Measurements from ENCODE around the gene GPATCH1.

Gene GPATCH1

DNA sequence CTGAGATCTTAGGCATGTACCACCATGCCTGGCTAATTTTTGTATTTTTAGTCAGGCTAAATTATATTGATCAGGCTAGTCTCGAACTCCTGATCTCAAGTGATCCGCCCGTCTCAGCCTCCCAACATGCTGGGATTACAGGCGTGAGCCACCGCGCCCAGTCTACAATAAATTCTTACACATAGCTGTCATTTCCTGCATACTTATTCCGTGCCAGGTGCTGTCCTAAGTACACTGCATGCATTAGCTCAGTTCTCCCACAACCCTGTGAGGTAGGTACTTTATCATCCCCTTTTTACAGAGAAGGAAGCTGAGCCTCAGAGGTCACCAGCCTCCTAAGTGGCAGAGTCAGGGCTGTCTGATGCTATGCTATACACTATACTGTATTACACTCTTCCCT is 9.1 kb upstream of the GPATCH1 start:
- TF ChIP-seq POLR2A (IDR thresholded peaks at IDR 0.05; ENCODE audit: low read length) (no peak), GATA1 (IDR thresholded peaks at IDR 0.05; ENCODE audit: low read depth, low read length) (no peak)
- no peak for DNase-seq

DNA sequence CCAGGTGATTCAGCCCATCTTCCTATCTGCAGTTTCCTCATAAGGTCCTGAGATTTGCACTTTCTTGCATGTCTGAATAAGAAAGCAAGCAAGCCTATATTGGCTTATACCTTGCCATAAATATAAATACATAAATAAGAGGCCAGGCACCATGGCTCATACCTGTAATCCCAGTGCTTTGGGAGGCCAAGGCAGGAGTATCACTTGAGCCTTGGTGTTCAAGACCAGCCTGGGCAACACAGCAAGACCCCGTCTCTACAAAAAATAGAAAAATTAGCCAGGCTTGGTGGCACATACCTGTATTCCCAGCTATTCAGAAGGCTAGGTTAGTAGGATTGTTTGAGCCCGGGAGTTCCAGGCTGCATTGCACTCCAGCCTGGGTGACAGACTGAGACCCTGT is 5.5 kb upstream of the GPATCH1 start:
- TF ChIP-seq POLR2A (IDR thresholded peaks at IDR 0.05; ENCODE audit: low read length) (no peak), GATA1 (IDR thresholded peaks at IDR 0.05; ENCODE audit: low read depth, low read length) (no peak)
- DNase-seq = no peak

- no peak for DNase-seq
- no peak for TF ChIP-seq POLR2A (IDR thresholded peaks at IDR 0.05; ENCODE audit: low read length)
- TF ChIP-seq GATA1 (IDR thresholded peaks at IDR 0.05; ENCODE audit: low read depth, low read length) = no peak
These were observed 4.7 kb downstream of the GPATCH1 start for GRCh38 chr19:33085570-33086128.

- TF ChIP-seq GATA1 (IDR thresholded peaks at IDR 0.05; ENCODE audit: low read depth, low read length) = no peak
- no peak for TF ChIP-seq POLR2A (IDR thresholded peaks at IDR 0.05; ENCODE audit: low read length)
- no peak for DNase-seq
These were observed 6.0 kb downstream of the GPATCH1 start for GRCh38 chr19:33086955-33087354.

GRCh38 chr19:33089010-33089409 is 8.0 kb downstream of the GPATCH1 start:
- DNase-seq = no peak
- TF ChIP-seq GATA1 (IDR thresholded peaks at IDR 0.05; ENCODE audit: low read depth, low read length) = no peak
- no peak for TF ChIP-seq POLR2A (IDR thresholded peaks at IDR 0.05; ENCODE audit: low read length)

DNA sequence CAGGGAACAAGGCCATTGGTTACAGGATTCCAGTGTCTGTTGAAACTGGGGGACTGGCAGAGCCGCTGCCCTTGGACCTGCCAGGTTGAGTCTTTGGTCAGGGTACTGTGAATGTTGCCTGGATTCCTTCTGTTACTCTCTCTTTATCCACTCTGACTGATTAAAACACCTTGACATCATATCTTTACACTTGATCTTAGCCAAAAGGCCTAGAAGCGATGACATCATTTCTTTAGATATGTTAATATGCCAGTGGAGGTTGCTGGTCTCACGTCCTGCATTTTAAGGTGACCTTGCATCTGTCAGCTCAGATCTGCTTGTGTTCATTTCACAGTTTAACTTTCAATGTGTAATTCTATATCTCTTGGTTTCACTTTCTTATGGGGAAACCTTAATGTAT is 9.2 kb downstream of the GPATCH1 start:
- no peak for DNase-seq
- TF ChIP-seq POLR2A (IDR thresholded peaks at IDR 0.05; ENCODE audit: low read length) = no peak

- no peak for DNase-seq
- no peak for TF ChIP-seq GATA1 (IDR thresholded peaks at IDR 0.05; ENCODE audit: low read depth, low read length)
- no peak for TF ChIP-seq POLR2A (IDR thresholded peaks at IDR 0.05; ENCODE audit: low read length)
These were observed 12.6 kb downstream of the GPATCH1 start for GRCh38 chr19:33093420-33094210.

DNA sequence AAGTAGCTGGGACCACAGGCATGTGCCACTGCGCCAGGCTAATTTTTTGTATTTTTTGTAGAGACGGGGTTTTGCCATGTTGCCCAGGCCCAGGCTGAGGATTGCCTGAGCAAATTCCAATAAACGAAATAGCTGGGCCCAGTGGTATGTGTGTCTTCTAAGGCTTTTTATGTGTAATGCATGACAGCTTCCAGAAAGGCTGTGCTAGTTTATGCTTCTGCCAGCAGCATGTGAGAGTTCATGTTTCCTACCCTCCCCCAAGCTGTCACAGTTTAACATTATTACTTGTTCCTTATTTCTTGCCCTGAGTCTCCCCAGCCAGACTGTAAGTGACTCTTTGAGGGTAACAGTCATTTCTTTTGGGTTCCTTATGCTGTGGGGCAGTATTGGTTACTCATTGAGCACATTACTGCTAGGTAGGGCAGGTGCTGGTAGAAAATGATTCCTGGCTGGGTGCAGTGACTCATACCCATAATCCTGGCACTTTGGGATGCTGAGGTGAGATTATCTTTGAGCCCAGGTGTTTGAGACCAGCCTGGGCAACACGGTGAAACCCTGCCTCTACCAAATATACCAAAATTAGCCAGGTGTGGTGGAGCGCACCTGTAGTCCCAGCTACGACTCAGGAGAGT is 13.6 kb downstream of the GPATCH1 start:
- no peak for TF ChIP-seq GATA1 (IDR thresholded peaks at IDR 0.05; ENCODE audit: low read depth, low read length)
- TF ChIP-seq POLR2A (IDR thresholded peaks at IDR 0.05; ENCODE audit: low read length) = no peak
- DNase-seq = no peak

- no peak for DNase-seq
- TF ChIP-seq GATA1 (IDR thresholded peaks at IDR 0.05; ENCODE audit: low read depth, low read length) (no peak), POLR2A (IDR thresholded peaks at IDR 0.05; ENCODE audit: low read length) (no peak)
These were observed 15.0 kb downstream of the GPATCH1 start for GRCh38 chr19:33096005-33096404.

- no peak for TF ChIP-seq GATA1 (IDR thresholded peaks at IDR 0.05; ENCODE audit: low read depth, low read length)
- TF ChIP-seq POLR2A (IDR thresholded peaks at IDR 0.05; ENCODE audit: low read length) = no peak
- DNase-seq = no peak
These were observed 17.1 kb downstream of the GPATCH1 start for GRCh38 chr19:33098055-33098534.

GRCh38 chr19:33100894-33101644 is 20.1 kb downstream of the GPATCH1 start:
- DNase-seq = peak; percentile 57 to 61
- TF ChIP-seq GATA1 (IDR thresholded peaks at IDR 0.05; ENCODE audit: low read depth, low read length) (no peak), POLR2A (IDR thresholded peaks at IDR 0.05; ENCODE audit: low read length) (no peak)

GRCh38 chr19:33102893-33103292 is 21.9 kb downstream of the GPATCH1 start:
- TF ChIP-seq GATA1 (IDR thresholded peaks at IDR 0.05; ENCODE audit: low read depth, low read length) (no peak), POLR2A (IDR thresholded peaks at IDR 0.05; ENCODE audit: low read length) (no peak)

GRCh38 chr19:33108161-33108560 is 27.2 kb downstream of the GPATCH1 start:
- TF ChIP-seq GATA1 (IDR thresholded peaks at IDR 0.05; ENCODE audit: low read depth, low read length) (no peak), POLR2A (IDR thresholded peaks at IDR 0.05; ENCODE audit: low read length) (no peak)
- DNase-seq = no peak

More at GRCh38 chr19:33102893-33103292, 21.9 kb downstream of the GPATCH1 start:
- DNase-seq = no peak

All from erythroblast (primary cell).